GM21423 (cell line): ENCODE data around the gene EDN3.

ENCODE experiments used
- ATAC-seq: cut with Tn5 transposase; IDR thresholded peaks from one replicate; pipeline ENCODE4 v1.9.1; 2021; ENCODE audit warnings: mild to moderate bottlenecking, moderate library complexity; ENCODE audit not compliant: unreplicated experiment

Gene EDN3

GRCh38 chr20:59307270-59307669, 6.9 kb downstream of the EDN3 start:
- ATAC-seq: no peak

DNA sequence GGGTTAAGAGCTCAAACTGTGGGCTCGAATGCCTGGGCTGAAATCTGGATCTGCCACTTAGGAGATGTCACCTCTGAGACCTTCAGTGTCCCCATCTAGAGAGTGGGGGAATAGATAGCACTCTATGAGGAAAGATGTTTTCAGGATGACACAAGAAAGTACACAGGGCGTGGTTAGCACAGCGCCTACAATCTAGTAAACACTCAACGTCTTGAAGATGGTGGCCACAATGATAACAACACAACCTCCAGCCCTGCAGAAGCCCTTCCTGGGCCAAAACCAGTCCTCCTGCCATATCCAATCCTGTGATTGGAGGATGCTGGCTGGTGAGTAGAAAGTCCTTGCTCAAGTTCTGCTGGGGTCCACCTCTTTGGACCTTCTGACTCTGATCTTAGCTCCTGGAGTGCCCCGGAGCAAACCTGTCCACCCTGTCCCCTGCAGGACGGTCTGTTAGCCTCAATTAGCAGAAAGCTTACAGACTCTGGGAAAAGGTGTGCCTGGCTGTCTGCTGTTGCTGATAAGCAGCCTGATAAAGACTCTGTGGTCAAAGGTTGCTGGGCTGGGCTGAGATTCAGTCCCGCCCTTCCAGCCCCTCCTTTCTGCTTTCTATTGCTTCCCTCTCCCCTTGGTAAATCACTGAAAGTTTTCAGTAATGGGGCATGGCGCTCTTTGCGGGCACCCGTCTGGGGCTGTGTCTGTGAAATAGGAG, 8.2 kb downstream of the EDN3 start:
- ATAC-seq: no peak

DNA sequence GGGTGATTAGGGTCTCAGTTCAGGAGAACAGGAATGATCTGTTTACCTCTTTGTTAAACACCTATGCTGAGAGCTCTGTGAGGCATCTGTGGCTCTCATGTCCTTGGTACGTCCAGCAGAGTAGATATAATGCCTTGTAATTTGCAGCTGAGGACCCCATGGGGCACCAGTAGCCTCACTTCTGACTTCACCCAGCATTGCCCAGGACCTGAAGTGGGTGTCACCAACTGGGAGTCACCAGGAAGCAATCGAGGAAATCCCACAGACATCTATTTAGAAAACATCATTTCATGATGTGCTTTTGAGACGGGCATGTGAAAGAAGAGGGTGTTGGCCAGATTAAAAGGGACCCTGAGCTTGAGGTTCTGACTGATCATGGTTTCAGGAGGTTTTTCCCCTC, 8.8 kb downstream of the EDN3 start:
- ATAC-seq: no peak

GRCh38 chr20:59314997-59315396, 14.6 kb downstream of the EDN3 start:
- ATAC-seq: no peak

DNA sequence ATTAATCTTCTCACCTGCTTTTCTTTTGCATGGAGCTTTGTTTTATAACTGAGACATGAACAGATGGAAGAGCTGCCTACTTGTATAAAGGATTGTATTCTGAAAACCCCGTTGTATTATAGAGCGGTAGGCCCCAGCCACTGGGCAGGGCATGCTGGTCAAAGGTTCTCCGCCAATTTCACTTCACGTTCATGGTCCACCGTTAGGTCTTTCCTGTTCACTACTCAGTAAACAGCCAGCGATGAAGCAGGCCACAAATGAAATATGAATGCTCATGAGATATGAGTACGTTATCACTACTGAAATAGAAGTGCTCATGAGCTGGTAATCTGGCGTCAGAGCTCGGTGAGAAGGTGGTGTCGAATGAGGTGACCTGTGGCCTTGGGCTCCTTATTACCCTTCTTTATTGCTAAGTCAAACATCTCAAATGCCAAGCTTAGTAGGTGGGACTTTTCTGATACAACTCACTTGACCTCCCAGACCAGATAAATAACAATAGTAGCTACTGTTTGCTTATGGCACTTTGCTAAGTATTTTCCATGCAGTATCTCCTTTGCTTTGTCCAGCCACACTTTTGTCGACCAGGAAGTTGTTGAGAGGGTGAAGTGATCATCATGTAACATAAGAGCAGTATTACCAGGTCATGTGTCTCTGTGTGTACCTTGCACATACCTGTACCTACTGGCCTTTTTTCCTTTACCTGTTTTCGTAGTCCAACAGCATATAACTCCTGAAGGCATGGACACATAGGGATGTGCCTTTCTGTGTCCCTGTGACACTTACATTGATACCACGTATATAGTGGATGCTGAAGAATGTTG, 16.7 kb downstream of the EDN3 start:
- ATAC-seq: no peak

- ATAC-seq: no peak
Observed at GRCh38 chr20:59318201-59318790, 17.9 kb downstream of the EDN3 start.

DNA sequence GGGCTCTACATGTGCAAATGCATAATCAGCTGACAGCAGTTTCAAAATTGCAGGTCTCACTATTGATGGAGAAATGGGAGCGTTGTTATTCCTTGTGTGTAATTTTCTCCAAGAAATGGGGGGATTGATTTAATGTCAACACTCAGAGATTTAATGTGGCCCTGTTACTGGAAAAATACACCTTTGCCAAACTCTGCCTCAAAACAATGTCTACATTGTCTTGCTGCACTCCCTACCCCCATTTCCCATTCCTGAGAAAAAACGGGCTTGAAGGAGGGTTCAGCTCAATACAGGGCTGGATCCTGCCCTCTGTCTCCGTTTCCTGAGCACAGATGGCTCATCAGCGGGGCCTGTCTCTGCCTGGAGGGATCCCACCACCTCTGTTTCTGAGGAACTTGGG, 18.4 kb downstream of the EDN3 start:
- no peak for ATAC-seq

- ATAC-seq: no peak
Observed at GRCh38 chr20:59320426-59320825, 20.0 kb downstream of the EDN3 start.

GRCh38 chr20:59320854-59321647, 20.6 kb downstream of the EDN3 start:
- no peak for ATAC-seq

DNA sequence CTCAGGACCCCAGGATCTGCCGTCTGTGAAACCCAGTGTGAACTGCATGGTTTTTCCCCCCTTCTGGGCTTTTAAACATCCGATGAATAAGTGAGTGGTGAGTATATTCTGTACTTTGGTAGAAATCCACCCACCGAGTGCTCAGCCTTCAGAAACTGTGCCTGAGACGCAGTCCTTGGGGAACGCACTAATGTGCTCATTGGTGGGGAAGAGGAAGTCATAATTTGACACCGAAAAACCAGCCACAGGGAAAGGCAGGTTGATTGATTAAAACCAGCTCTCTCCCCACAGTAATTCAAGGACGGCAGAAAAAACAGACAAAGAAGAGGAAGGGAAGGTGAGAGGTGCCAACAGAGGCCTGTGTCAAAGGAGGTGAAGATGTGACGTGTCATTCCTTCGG, 21.7 kb downstream of the EDN3 start:
- no peak for ATAC-seq

DNA sequence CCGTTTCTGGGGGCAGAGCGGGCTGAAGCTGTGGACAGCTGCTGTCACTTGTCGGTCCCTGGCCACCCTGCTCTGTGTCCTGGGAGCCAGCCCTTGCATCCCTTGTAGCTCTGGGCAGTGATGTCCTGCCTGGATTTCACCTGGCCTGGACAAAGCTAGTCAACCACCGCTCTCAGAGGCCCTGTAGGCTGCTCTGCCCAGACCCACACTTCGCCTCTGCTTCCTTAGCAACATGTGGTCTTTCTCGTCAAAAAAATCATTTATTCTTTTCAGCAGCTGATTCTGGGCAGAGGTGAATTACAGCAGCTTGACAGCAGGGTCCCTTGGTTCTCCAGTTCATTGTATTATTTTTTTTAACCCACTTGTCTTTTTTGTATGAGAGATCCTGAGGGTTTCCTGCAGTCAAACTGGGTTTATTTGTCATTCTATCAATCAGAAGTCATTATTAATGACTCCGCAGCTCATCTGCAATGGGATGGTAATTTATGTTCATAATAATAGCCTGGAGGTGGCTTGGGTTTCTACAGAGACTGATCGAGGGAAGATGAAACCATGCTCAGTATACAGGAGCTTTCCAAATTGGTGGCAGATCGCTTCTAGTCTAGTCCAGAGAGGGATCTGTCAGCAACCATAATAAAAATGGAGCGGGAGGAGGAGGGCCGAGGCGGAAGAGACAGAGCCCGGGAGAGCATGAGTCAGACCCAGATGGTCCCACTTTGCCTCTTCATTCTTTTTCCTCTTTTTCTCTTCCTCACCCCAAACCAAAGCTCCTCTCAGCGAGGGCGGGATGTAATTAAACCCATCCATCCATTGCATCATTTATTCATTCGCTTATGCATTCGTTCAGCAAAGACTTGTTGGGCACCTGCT, 22.4 kb downstream of the EDN3 start:
- no peak for ATAC-seq

- ATAC-seq: no peak
Observed at GRCh38 chr20:59323731-59324130, 23.3 kb downstream of the EDN3 start.

- ATAC-seq: no peak
Observed at GRCh38 chr20:59324521-59325141, 24.2 kb downstream of the EDN3 start.

- ATAC-seq: no peak
Observed at GRCh38 chr20:59325142-59325523, 24.7 kb downstream of the EDN3 start.

- no peak for ATAC-seq
Observed at GRCh38 chr20:59326188-59326587, 25.8 kb downstream of the EDN3 start.

DNA sequence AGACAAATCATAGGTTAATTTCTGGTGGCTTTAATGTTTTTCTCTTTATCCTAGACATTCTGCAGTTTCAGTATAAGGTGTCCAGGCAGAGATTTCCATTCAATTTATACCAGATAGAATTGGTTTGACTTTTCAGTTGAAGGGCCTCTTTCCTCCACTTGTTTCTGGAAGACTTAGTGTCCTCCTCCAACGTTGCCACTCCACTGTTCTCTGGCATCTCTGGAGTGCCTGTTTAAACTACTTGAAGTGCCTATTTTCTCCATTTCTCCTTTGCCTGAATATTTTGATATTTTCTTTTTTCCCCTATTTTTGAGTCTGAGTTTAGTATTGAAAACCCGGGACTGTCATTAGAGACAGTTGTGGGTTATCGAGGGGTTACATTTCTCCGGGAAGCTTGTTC, 27.7 kb downstream of the EDN3 start:
- no peak for ATAC-seq

DNA sequence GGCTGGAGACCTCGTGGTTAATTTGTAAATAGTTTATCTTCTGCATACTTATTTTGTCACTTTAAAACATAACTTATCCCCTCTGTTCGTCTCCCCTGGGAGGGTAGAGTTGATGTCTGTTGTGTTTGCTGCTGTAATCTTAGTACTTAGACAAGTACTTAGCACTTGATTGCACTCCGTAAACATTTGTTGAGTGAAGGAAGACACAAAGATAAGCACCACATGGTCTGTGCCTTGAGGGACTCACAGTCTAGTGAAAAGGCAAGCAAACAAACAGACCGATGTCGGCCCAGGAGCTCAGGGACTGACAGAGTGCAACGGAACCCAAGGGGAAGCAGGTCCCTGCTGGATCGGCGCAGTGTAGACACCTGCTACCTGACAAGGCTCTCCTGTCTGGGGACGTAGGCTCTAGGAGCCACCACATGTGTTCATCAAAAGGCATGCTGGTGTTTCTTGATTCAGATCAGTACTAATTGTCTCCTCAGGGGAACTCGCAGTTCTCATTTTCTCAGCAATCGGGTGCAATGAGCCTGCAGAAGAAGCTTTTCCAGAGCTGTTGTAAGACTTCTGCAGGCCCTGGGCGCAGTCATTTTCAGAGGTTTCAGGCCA, 31.4 kb downstream of the EDN3 start:
- ATAC-seq: no peak

DNA sequence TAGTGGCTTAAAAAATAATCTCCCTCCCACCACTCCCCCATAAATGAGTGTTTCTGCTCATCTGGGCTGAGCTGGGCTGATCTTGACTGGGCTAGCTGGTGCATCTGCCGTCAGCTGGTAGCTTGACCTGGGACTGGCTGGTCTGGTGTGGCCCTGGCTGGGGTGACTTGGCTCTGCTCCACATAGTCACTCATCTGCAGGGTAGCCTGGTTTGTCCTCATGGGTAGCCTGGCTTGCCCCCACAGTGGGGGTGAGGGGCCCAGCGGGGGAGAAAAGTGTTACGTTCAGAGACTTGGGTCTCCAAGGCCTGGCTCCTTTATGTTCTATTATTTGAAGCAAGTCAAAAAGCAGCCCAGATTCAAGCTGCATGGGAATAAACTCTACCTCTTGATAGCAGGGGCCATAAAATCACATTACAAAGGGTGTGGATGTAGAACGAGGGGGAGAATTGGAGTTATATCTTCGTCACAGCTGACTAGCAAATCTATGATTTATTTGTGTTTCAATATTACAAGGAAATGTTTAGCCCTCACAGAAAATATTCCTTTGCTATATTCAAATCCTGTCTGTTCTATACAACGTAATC, 32.9 kb downstream of the EDN3 start:
- ATAC-seq: no peak

DNA sequence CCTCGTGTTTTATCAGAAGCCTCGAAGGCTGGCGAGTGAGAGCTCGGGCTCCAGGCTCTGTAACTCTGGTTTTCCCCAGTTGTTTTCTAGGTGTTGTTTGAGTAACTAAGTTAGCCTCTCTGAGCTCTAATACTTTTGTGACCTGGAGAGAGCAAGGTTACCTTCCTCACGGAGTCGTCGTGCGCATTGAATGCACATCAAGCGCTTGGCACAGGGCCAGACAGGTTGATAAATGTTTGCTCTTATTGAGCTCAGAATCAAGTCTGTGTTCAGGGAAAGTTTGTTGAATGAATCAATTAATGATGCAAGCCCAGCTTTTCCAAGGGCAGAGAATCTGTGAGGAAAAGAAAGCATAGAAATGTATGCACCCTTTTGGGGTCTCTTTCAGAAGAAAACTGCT, 33.5 kb downstream of the EDN3 start:
- no peak for ATAC-seq
